OCI-LY3 (cell line): ENCODE measurements around the gene COBL.

ENCODE experiments used
- EZH2phosphoT487 ChIP-seq: fragments of 200-600 bp; shearing (Covaris generic); IDR thresholded peaks from 2 replicates; pipeline ENCODE4 v1.6.1; 2018; ENCODE audit warnings: antibody characterized with exemption, mixed run types, low read depth
- TF ChIP-seq, protein P1 (sequence below): fragments of 200-600, 300-600 bp; sonication (generic); IDR thresholded peaks from 2 replicates; pipeline ENCODE4 v1.5.1; 2014; ENCODE audit warnings: antibody characterized with exemption, low read length, low read depth

DNA sequence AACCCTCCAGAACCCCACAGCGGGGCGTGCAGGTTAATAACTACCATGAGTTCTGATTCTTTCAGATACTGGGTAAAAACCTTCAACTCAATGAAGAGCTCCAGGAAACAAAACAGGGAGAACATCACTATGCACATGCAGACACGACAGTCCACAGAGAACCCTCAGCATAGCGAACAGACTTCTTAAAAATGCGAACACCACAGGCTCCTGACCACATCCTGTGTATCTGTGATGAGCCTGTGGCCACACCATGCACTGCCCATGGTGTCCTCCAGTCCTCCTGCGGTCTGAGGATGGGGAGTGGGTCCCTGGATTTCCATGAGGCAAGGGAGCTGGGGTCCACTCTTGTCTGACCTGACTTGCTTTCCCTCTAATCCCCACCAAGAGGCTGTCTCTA, 107.2 kb downstream of the COBL start:
- TF ChIP-seq, protein P1, sequence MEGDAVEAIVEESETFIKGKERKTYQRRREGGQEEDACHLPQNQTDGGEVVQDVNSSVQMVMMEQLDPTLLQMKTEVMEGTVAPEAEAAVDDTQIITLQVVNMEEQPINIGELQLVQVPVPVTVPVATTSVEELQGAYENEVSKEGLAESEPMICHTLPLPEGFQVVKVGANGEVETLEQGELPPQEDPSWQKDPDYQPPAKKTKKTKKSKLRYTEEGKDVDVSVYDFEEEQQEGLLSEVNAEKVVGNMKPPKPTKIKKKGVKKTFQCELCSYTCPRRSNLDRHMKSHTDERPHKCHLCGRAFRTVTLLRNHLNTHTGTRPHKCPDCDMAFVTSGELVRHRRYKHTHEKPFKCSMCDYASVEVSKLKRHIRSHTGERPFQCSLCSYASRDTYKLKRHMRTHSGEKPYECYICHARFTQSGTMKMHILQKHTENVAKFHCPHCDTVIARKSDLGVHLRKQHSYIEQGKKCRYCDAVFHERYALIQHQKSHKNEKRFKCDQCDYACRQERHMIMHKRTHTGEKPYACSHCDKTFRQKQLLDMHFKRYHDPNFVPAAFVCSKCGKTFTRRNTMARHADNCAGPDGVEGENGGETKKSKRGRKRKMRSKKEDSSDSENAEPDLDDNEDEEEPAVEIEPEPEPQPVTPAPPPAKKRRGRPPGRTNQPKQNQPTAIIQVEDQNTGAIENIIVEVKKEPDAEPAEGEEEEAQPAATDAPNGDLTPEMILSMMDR, result no peak
- TF ChIP-seq EZH2phosphoT487, result no peak
